LNCaP clone FGC (cell line): Measurements from ENCODE around the gene BTBD9.

ENCODE experiments used
- DNase-seq: peaks from one replicate; pipeline ENCODE4 v3.0.0-alpha.2; 2011; ENCODE audit warnings: low read depth
- H3K4me3 ChIP-seq: 2 replicates; pipeline ENCODE4 v1.5.1; 2011; ENCODE audit warnings: mild to moderate bottlenecking, low read depth, low read length, control low read depth
- CTCF ChIP-seq: IDR thresholded peaks from 2 replicates; pipeline ENCODE4 v1.5.1; 2012; ENCODE audit warnings: mild to moderate bottlenecking; ENCODE audit not compliant: control insufficient read depth, insufficient read depth; ENCODE audit errors: extremely low read depth

BTBD9 gene

GRCh38 chr6:38650207-38650752 is 10.6 kb upstream of the BTBD9 start:
- H3K4me3 ChIP-seq, result no peak overlapping the region
- DNase-seq, result no peak
- TF ChIP-seq CTCF, result no peak

- H3K4me3 ChIP-seq, result no peak overlapping the region
- no peak for TF ChIP-seq CTCF
- DNase-seq, result no peak
These were observed 10.0 kb upstream of the BTBD9 start for GRCh38 chr6:38649744-38650143.

GRCh38 chr6:38648629-38649028 is 8.9 kb upstream of the BTBD9 start:
- no peak for DNase-seq
- no peak for TF ChIP-seq CTCF
- H3K4me3 ChIP-seq, result no peak overlapping the region

GRCh38 chr6:38646166-38646878 is 6.6 kb upstream of the BTBD9 start:
- TF ChIP-seq CTCF, result no peak
- H3K4me3 ChIP-seq, result no peak overlapping the region
- DNase-seq, result no peak

GRCh38 chr6:38644951-38645350 is 5.2 kb upstream of the BTBD9 start:
- DNase-seq, result no peak
- TF ChIP-seq CTCF, result no peak
- no peak overlapping the region for H3K4me3 ChIP-seq

- H3K4me3 ChIP-seq, result peak overlapping the region; percentile 89
- peak; percentile 21 for DNase-seq
- TF ChIP-seq CTCF, result no peak
These were observed 634 bp upstream of the BTBD9 start for GRCh38 chr6:38640216-38640909.
